Femur (tissue), 1 donor: ENCODE data around the gene NDUFB10.

Experiments used
- DNase-seq: peaks from one replicate; pipeline ENCODE4 v3.0.0-alpha.2; 2017

Gene NDUFB10

DNA sequence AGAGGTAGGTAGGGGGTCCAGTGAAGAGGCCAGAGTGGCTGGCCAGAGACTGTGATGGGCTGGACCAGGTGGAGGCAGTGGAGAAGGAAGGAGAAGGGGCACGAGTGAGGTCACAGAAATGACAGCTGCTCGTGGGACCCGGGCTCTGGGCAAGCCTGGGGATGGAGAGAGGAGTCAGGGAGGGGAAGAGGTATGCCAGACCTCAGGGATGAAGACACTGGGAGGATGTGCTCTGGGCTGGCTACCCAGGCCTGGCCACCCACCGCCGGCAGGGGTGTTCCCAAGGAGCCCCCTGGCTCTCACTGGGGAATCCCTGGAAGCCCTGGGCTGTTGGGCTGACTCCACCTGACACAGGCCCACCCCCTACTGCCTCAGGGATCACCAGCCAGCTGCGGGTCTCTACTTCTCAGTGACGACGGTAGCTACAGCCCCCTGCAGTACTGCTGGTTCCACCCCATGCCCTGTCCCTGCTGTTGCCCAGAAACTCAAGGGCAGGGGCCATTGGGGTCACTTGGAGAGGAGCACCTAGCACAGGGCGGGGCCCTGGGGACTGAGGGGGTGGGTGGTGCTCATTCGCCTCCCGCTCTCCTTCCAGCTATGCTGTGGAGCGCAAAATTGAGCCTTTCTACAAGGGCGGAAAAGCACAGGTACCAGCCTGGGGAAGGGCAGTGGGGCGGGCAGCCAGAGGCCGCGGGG, 14.3 kb downstream of the NDUFB10 start:
- no peak for DNase-seq

DNA sequence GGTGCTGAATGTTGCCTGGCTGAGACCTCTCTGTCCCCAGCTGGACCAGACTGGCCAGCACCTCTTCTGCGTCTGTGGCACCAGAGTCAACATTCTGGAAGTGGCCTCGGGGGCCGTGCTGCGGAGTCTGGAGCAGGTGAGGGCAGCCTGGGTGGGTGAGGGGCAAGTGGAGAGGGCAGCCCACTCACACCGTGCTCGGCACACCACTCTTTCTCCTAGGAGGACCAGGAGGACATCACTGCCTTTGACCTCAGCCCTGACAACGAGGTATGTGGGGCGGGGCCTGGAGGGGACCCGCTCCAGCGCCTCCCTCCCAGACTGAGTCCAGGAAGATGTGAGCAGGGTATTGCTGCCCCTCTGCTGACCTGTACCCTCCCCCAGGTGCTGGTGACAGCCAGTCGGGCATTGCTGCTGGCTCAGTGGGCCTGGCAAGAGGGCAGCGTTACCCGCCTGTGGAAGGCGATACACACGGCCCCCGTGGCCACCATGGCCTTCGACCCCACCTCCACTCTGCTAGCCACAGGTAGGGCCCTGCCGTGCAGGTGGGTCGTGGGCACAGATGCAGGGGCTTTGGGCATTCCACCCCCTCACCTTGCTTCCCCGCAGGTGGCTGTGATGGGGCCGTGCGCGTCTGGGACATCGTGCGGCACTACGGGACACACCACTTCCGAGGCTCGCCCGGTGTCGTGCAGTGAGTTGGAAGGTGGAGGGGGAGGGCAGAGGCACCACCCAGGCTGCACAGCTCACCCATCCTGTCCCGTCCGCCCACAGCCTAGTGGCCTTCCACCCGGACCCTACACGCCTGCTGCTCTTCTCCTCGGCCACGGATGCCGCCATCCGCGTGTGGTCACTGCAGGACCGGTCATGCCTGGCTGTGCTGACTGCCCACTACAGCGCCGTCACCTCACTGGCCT, 15.1 kb downstream of the NDUFB10 start:
- DNase-seq = no peak

DNA sequence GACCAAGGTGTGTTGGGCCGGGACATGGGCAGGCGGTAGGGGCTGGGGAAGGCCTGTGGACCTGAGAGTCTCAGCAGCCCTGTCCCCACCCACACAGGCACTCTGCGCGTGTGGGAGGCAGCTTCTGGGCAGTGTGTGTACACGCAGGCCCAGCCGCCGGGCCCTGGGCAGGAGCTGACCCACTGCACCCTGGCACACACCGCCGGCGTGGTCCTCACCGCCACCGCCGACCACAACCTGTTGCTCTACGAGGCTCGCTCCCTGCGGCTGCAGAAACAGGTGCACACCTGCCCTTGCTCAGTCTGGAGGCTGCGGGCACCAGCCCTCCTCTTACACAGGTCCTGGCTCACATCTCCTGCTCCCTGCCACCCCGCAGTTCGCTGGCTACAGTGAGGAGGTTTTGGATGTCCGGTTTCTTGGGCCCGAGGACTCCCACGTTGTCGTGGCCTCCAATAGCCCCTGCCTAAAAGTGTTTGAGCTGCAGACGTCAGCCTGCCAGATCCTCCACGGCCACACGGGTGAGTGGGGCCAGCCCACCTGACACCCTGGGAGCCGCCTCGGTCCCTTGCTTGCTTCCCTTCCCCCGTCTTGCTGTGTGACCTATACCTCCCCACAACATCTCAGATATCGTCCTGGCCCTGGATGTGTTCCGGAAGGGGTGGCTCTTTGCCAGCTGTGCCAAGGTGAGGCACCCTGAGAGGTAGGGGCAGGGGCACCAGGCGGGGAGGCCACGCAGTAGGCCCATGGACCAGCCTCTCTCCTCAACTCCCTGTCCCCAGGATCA, 16.3 kb downstream of the NDUFB10 start:
- DNase-seq = no peak

GRCh38 chr16:1976216-1976520, 16.8 kb downstream of the NDUFB10 start:
- DNase-seq = no peak

- DNase-seq = no peak
These were observed 17.9 kb downstream of the NDUFB10 start for GRCh38 chr16:1976951-1977874.

DNA sequence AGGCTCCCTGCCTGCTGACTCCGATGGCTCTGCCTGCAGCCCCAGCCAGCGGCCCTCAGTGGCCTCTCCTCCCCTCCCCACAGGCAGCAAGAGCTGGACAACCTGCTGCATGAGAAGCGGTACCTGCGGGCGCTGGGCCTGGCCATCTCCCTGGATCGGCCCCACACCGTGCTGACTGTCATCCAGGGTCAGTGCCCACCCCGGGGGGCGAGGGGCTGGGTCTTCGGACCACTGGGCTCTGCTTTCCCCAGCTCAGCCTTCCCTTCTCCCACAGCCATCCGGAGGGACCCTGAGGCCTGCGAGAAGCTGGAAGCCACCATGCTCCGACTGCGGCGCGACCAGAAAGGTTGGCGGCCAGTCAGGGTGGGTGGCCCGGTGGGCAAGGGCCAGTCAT, 18.5 kb downstream of the NDUFB10 start:
- no peak for DNase-seq

DNA sequence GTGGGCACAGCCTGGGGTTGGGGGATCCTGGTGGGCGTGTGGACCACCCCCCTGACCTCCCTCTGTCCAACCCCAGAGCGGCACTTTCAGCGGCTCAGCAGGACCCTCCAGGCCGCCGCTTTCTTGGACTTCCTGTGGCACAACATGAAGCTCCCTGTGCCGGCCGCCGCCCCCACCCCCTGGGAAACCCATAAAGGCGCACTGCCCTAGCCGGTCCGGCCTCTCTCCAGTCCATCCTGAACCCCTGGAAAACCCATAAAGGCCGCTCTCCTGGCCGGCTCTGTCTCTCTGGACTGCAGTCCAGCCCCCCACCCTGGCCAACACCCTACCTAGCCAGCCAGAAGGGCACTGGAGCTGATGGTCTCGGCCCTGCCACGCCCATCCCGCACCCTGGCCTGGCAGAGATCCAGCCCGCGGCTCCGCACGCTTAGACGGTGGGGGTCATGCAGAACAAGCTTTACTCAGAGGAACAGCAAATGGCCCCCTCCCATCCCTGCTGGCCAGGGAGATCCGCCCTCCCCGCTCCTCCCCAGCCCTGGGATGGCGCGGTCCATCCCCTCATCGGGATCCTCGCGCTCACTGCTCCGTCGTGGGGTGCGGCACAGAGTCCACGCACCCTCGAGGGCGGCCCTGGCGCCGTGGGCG, 19.3 kb downstream of the NDUFB10 start:
- DNase-seq = no peak

DNA sequence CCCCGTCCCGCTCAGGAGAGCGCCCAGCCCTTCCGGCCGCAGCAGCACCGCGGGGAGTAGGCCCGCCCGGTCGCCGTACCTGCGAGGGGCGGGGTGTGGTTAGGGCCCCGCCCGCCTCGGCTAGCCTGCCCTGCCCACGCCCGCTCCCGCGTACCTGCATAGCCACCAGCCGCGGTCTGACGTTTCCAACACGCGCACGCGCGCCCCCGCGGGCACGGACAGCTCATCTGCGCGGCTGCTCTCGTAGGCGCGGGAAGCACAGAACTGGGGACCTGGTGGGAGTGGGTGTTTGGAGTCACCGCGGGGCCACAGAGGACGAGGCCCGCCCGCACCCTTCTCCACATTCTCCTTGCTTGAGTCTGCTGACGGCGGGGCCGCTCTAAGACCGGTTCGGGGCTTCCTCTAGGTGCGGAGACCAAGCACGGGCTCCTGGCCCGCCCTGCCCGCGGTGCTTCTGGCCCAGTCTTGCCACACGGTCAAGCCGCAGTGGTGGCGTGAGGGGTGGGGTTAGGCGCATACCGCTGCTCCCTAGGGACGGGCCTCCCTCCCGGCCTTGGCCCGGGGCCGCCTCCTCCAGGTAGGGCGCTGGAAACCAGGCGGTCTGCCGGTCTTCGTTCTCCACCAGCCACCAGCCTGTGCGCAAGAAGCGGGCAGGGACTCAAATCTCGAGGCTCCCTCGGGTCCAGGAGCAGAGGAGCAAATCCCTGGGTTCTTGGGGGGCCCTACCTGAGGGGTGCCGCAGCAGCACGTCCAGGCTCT, 20.1 kb downstream of the NDUFB10 start:
- no peak for DNase-seq

DNA sequence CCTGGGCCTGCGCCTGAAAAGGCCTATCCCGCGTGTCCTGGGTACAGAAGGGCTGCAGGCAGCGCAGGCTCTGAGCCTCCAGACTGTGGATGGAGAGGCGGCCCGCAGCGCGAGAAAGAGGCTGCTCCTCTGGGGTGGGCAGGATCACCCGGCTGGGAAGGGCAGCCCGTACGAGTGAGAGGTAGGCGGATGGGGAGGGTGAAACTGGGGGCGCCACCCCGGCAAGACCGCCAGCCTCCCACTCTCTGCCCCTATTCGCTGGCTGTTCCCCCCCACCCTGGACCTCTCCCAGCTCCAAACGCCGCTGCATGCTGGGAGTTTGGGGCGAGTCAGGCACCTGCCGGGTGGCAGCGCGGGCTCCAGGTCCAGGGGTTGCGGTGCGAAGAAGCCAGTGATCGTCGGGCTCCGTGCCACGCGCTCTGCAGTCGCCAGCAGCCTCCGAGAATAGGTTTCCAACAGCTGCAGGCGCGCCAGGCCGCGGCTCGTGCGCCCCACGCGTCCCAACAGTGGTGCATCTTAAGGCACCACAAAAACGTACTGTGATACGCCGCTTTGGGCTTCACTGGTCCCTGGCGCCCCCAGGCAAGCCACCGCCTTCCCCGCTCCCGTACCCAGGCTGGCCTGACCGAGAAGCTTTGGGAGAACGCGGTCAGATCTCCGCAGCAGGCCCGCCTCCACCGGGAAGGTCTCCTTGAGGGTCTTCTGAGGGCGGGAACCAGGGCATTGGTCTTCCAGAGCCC, 20.9 kb downstream of the NDUFB10 start:
- DNase-seq = peak; percentile 55

DNA sequence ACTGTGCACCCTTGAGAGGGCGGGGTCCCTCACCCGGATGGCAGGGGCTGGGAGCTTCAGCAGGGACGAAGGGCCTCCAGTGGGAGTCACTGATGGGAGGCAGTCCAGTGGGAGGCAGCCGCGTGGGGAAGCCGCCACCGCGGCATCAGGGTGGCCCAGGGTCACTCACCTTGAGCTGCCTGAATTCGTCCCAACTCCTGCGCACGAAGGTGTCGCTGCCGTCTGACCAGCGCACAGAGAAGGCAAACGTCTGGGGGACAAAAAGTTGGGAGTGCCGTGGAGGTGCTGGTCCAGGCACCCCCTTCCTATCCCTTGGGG, 21.4 kb downstream of the NDUFB10 start:
- DNase-seq = no peak

- DNase-seq = no peak
These were observed 22.1 kb downstream of the NDUFB10 start, which contains the start of gene NOXO1 for GRCh38 chr16:1981398-1981836. Gene NOXO1 (minus strand): TSS chr16:1981469. CDS start chr16:1981179, 290 bp downstream.

- peak; percentile 56 for DNase-seq
These were observed 22.7 kb downstream of the NDUFB10 start for GRCh38 chr16:1982013-1982433.

DNA sequence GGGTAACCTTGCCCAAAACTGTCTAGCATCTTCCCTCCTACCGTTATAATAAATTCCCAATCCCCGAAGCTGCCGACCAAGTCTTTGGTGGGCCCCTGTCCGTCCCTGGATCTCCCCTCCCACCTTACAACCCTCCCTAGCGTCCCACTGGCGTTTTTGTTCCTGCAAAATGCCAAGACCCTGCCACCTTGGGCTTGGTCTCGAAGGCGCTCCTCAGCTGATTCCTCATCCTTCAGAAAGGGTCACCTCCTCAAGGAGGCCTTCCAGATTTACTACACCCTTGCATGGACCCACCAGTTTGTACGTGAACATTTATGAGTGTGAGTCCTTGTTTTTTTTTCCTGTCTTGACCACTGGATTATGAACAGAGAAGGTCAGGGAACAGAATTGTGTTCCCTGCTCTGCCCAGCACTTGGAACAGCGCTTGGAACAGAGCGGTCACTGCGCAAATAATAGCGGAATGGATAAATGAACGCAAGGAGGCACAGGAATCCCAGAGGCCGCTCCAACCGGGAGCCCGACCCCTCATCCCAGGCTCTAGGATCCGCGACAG, 23.7 kb downstream of the NDUFB10 start:
- DNase-seq = no peak

GRCh38 chr16:1983544-1984346, 24.4 kb downstream of the NDUFB10 start, which contains the start of gene GFER:
Gene GFER (plus strand): TSS chr16:1984193. CDS start chr16:1984219, 26 bp downstream.
- peak; percentile 95 for DNase-seq

GRCh38 chr16:1984347-1985225, 25.2 kb downstream of the NDUFB10 start:
- peak; percentile 57 for DNase-seq

DNA sequence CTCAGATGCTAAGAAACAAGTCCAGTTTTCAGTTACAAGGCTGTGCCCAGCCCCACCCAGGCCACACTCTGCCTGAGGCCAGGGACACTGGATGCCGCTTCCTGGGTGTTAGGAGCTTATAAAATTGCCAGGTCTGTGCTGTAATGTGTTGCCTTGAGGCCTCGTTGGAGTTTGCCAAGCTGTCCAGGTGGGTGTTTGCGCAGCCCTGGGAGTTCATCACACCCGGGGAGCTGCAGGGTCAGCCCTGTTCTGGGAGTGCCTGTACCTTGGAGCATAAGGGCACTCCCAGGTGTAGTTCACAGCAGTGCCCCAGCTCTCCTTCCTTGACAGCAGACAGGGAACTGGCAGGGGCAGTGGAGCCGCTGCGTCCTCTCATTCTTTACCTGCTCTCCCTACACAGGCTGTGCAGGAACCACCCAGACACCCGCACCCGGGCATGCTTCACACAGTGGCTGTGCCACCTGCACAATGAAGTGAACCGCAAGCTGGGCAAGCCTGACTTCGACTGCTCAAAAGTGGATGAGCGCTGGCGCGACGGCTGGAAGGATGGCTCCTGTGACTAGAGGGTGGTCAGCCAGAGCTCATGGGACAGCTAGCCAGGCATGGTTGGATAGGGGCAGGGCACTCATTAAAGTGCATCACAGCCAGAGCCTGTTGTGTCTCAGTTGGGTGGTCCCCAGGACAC, 26.3 kb downstream of the NDUFB10 start:
- no peak for DNase-seq

DNA sequence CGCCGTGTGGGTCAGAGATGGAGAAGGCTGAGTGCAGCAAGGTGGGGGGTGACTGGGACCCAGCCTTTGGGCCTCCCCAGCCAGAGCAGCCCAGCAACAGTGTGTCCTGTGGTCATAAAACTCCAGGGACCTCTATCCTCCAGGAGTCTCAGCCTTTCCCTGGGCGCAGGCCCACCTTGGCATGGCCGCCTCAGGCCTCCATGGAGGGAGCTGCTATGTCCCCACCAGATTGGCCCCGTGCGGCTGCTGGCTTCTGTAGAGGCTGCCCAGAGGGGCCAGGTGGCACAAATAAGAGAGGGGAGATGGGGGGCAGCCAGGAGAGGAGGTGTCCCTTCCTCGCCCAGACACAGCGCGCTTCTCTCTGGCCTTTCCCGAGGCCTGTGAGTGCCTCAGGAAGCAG, 27.9 kb downstream of the NDUFB10 start:
- DNase-seq = no peak
